ENCODE measurements around the gene ZNF580. TPM values are rescaled to one million over a fixed set of nuclear protein-coding genes. Genes with fewer than 3 reads are reported as not detected.

ZNF580 gene
- total and polyA plus RNA-seq, 10 of the 15 experiments (the other 5 are each of a cell fraction or from before 2014, with no cell fraction given): 2.3 to 31.8 (median 10.0) TPM

DNA sequence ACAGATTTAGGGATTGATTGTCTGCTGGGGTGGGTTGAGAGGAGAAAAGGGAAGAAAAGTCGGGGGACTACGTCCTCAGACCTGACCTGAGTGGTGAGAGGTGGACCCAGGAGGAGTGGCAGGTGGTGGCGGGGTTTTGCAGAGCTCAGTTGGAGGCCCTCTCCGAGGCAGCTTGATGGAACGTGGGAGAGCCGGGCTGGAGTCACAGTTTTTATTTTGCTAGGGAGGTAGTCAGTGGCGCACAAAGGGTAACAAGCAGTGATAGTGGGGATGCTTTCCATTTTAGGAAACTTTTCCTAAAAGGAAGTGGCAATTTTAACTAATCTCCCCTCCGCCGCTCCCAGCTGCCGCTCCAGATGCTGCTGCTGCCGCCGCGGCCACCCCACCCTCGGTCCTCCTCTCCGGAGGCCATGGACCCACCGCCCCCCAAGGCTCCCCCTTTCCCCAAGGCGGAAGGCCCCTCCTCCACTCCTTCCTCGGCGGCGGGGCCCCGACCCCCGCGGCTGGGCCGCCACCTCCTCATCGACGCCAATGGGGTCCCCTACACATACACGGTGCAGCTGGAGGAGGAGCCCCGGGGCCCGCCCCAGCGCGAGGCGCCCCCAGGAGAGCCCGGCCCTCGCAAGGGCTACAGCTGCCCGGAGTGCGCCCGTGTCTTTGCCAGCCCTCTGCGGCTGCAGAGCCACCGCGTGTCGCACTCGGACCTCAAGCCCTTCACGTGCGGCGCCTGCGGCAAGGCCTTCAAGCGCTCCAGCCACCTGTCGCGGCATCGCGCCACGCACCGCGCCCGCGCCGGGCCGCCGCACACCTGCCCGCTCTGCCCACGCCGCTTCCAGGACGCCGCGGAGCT is 1.6 kb downstream of the ZNF580 start (continued):
- TF ChIP-seq, protein P1, sequence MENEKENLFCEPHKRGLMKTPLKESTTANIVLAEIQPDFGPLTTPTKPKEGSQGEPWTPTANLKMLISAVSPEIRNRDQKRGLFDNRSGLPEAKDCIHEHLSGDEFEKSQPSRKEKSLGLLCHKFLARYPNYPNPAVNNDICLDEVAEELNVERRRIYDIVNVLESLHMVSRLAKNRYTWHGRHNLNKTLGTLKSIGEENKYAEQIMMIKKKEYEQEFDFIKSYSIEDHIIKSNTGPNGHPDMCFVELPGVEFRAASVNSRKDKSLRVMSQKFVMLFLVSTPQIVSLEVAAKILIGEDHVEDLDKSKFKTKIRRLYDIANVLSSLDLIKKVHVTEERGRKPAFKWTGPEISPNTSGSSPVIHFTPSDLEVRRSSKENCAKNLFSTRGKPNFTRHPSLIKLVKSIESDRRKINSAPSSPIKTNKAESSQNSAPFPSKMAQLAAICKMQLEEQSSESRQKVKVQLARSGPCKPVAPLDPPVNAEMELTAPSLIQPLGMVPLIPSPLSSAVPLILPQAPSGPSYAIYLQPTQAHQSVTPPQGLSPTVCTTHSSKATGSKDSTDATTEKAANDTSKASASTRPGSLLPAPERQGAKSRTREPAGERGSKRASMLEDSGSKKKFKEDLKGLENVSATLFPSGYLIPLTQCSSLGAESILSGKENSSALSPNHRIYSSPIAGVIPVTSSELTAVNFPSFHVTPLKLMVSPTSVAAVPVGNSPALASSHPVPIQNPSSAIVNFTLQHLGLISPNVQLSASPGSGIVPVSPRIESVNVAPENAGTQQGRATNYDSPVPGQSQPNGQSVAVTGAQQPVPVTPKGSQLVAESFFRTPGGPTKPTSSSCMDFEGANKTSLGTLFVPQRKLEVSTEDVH (IDR thresholded peaks at IDR 0.05; ENCODE audit: low read depth, partially characterized antibody): no peak
- peak; percentile 21; the same call in 1 of the 2 replicates for TF ChIP-seq TCF12 (IDR thresholded peaks at IDR 0.05; ENCODE audit: low read depth, low read length)

DNA sequence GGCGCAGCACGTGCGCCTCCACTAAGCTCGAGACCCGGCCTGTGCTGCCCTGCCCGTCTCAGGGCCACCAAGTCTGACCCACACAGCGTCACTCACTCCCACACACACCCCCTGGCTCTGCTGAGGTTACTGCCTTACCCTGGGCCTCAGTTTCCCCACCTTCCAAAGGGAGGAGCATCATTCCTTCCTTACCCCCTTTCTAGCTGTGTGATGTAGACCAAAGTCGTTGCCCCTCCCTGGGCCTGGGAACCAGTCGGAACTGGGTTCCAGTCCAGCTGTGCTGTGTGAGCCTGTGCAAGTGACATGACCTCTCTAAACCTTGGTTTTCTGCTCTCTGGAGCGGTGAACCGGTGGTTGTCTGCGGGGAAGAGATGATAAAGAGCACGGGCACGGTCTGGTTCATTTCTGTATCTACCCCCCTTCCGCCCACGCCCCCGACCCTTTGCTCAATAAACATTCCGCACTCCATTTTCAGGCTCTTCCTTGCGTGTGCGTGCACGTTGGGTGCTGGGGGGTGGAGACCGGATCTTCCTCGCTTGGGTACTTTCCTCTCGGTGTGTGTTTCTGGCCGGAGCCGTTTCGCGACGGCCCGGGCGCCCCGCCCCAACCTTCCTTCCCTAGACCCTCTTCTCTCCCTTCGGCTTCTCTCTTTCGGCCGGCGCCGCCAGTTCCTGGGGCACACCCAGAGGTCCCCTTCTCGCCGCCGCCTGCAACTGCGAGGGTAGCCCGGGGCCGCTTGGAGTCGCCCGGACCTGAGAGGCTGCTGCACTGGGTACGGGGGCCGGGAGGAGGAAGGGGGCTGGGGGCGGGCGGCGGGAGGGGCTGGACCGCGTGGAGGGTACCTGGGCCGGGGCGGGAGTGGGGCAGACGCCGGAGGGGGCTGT is 2.4 kb downstream of the ZNF580 start, which contains the start of gene ZNF581:
Gene ZNF581 (plus strand): TSS at position 647 of the 884 bp plus-strand sequence. CDS start 923 bp downstream, outside the sequence.
- Histone ChIP-seq H2AFZ (ENCODE audit: control insufficient read depth, low read depth, low read length) (no peak within 1 kb of the TSS; the same call in 1 of the 2 replicates), H3K9ac (ENCODE audit: control insufficient read depth, insufficient read depth, low read length) (peak within 1 kb of the TSS; percentile 86), H3K4me2 (ENCODE audit: control insufficient read depth, insufficient read depth) (peak within 1 kb of the TSS; percentile 97), H3K27ac (ENCODE audit: control insufficient read depth, insufficient read depth) (peak within 1 kb of the TSS; percentile 64), H4K20me1 (ENCODE audit: control insufficient read depth, insufficient read depth) (no peaks in the 10 kb centered on the region), H3K4me3 (peak within 1 kb of the TSS; percentile 95), H3K27me3 (replicated peaks in 1 of 2; ENCODE audit: control insufficient read depth in 2 of 2, insufficient read depth in 2 of 2, low read length in 1 of 2) (no peaks in the 10 kb centered on the region), H3K4me1 (ENCODE audit: control insufficient read depth, insufficient read depth, low read length) (peaks cover 36% of the 10 kb centered on the region), H3K9me3 (replicated peaks; ENCODE audit: control insufficient read depth, insufficient read depth, low read length) (no peaks in the 10 kb centered on the region), H3K36me3 (ENCODE audit: control insufficient read depth in 2 of 2, insufficient read depth in 2 of 2, low read length in 1 of 2) (0 out of 4 replicates have a peak, but pooled peaks cover 0 to 2% of the 10 kb centered on the region in 2 experiments), H3K79me2 (ENCODE audit: control insufficient read depth, insufficient read depth, low read length) (peaks cover 63% of the 10 kb centered on the region)
- ChIA-PET CTCF (interaction anchor here (0.6 to 1.8 kb wide), 5 partner anchors 9 to 143 kb away, joined by 3 to 17 read pairs (median 3); no protein-coding TSS in a partner anchor), SMC1A (ENCODE audit: uncharacterized antibody, unreplicated experiment) (interaction anchor here (1.5 to 1.7 kb wide), 2 partner anchors 11 kb away, joined by 4 read pairs; partner anchors contain the start of gene U2AF2), RAD21 (ENCODE audit: unreplicated experiment) (interaction anchor here (1.0 to 2.4 kb wide), 3 partner anchors 11 to 388 kb away, joined by 4 to 18 read pairs (median 10); partner anchors contain the start of gene U2AF2), POLR2A (interaction anchor here (0.8 to 2.1 kb wide), 9 partner anchors 8 to 167 kb away, joined by 3 to 11 read pairs (median 5); partner anchors contain the start of genes FIZ1, U2AF2, ZNF524 and ZNF628)
- DNase-seq (ENCODE audit: low read depth, low spot score): peak; percentile 59
- no peak for FAIRE-seq
- BruUV-seq (replicated peaks): no TSS peak
- in situ Hi-C loops (cut with MboI): no loop called here
- WGBS (ENCODE audit: insufficient coverage, insufficient replicate concordance, low lambda C conversion rate, missing lambda C conversion rate): 1% methylated on average over 32 of the region's 56 CpGs
- intact Hi-C loops (cut with micrococcal nuclease; ENCODE audit: unreplicated experiment): loop anchor here (5.0 kb wide), 2 partner anchors 34 to 41 kb away; partner anchors contain the start of genes EPN1 and ZNF524
- peak; percentile 60 for ATAC-seq
- peak; percentile 85 for TF ChIP-seq YY1 (IDR thresholded peaks at IDR 0.05; ENCODE audit: low read depth, low read length)
- no peak for TF ChIP-seq NR2C2 (IDR thresholded peaks at IDR 0.05; ENCODE audit: borderline replicate concordance, control insufficient read depth, insufficient read length, low read depth)
- TF ChIP-seq, protein P2, sequence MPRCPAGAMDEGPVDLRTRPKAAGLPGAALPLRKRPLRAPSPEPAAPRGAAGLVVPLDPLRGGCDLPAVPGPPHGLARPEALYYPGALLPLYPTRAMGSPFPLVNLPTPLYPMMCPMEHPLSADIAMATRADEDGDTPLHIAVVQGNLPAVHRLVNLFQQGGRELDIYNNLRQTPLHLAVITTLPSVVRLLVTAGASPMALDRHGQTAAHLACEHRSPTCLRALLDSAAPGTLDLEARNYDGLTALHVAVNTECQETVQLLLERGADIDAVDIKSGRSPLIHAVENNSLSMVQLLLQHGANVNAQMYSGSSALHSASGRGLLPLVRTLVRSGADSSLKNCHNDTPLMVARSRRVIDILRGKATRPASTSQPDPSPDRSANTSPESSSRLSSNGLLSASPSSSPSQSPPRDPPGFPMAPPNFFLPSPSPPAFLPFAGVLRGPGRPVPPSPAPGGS (IDR thresholded peaks at IDR 0.05; ENCODE audit: borderline replicate concordance, insufficient read depth, low read depth, low read length, poor library complexity, severe bottlenecking): no peak
- TF ChIP-seq MEF2B (IDR thresholded peaks at IDR 0.05; ENCODE audit: partially characterized antibody, poor library complexity, severe bottlenecking): no peak
- no peak for TF ChIP-seq SUPT20H (IDR thresholded peaks at IDR 0.05; ENCODE audit: borderline replicate concordance, control insufficient read depth, low read depth, low read length)
- peak; percentile 15; the same call in 1 of the 2 replicates for TF ChIP-seq EED (IDR thresholded peaks at IDR 0.05; ENCODE audit: low read depth)
- TF ChIP-seq JUNB (IDR thresholded peaks at IDR 0.05): peak; percentile 14; the same call in 1 of the 2 replicates
- TF ChIP-seq FOXK2 (IDR thresholded peaks at IDR 0.05): no peak
- TF ChIP-seq WRNIP1 (IDR thresholded peaks at IDR 0.05; ENCODE audit: borderline replicate concordance, low read depth, low read length): 0 out of 2 replicates have a peak, but pooled peaks have one; percentile 45
- TF ChIP-seq ZBED1 (IDR thresholded peaks at IDR 0.05; ENCODE audit: borderline replicate concordance): 0 out of 2 replicates have a peak, but pooled peaks have one; percentile 48
